ENCODE measurements around the gene CD38. TPM values are rescaled to one million over a fixed set of nuclear protein-coding genes. Genes with fewer than 3 reads are reported as not detected.

Gene CD38
- 9.1 TPM for total RNA-seq

DNA sequence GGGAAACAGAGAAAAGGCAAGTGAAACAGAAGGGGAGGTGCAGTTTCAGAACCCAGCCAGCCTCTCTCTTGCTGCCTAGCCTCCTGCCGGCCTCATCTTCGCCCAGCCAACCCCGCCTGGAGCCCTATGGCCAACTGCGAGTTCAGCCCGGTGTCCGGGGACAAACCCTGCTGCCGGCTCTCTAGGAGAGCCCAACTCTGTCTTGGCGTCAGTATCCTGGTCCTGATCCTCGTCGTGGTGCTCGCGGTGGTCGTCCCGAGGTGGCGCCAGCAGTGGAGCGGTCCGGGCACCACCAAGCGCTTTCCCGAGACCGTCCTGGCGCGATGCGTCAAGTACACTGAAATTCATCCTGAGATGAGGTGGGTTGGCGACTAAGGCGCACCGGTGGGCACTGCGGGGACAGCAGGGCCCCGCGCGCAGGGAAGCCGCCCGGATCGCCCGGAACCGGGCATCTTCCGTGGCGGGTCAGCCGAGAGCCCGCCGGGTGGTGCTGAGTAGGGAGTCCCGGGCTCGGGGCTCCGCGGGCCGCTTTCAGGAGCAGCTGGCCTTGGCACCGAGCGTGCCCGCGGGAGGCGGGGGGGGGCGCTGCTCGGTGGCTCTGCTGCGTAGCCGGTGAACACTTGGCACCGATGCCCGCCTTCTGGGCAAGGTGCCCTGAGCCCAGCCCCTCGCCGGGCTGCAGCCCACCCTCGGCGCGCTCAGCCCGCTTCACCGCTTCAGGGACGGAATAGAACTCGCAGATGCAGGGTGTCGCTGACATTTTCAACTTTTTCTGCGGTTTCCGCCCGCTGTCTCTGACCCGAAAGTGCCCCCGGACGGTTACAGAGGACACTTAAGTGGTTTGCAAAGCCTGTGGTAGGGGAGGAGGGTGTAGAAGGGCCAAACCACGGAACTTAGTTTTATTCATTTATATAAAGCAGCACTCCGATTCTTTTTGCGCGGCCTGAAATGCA, at the start of gene CD38:
TSS of gene CD38 (plus strand) at position 40 of the 953 bp plus-strand sequence. CDS start at position 127, 87 bp downstream.

Other genes starting within 250 kb of the CD38 start
- 200 TPM for gene FBXL5, start 123.0 kb upstream of the CD38 start, total RNA-seq
- 58.2 TPM for gene FAM200B, start 96.5 kb upstream of the CD38 start, total RNA-seq
- gene BST1, start 75.3 kb upstream of the CD38 start, total RNA-seq = 0.94 TPM
- gene FGFBP1, start 160.4 kb downstream of the CD38 start, total RNA-seq = not detected
- gene FGFBP2, start 184.8 kb downstream of the CD38 start, total RNA-seq = not detected

Measured in parietal lobe (tissue), 1 donor.